ENCODE results near the gene TOLLIP. TPM values are rescaled to one million over a fixed set of nuclear protein-coding genes. Genes with fewer than 3 reads are reported as not detected.

TOLLIP gene
- total and polyA plus RNA-seq, 9 of the 15 experiments (the other 6 are each of a cell fraction or from before 2014, with no cell fraction given): 0.23 to 22.8 (median 7.1) TPM

- TF ChIP-seq YY1 (IDR thresholded peaks at IDR 0.05; ENCODE audit: borderline replicate concordance in 1 of 3, control insufficient read depth in 1 of 3, extremely low read depth in 1 of 3, insufficient read depth in 3 of 3, insufficient read length in 1 of 3, insufficient replicate concordance in 2 of 3, low read depth in 1 of 3, low read length in 2 of 3) (peak in 2 of 3 experiments; percentile 17 to 25), MEF2D (tag; conservative IDR thresholded peaks at IDR 0.05; ENCODE audit: low read depth) (peak; percentile 73), NR1H2 (CRISPR knock-in tag; IDR thresholded peaks at IDR 0.05) (no peak), C11orf30 (IDR thresholded peaks at IDR 0.05; ENCODE audit: low read depth) (peak; percentile 80), E2F6 (IDR thresholded peaks at IDR 0.05; ENCODE audit: borderline replicate concordance in 1 of 2, extremely low read depth in 1 of 2, insufficient read depth in 1 of 2, insufficient read length in 1 of 2, low read depth in 1 of 2, low read length in 1 of 2, poor library complexity in 1 of 2, severe bottlenecking in 1 of 2) (peak; percentile 81 to 96), HDGF (IDR thresholded peaks at IDR 0.05) (no peak), SREBF2 (CRISPR knock-in tag; IDR thresholded peaks at IDR 0.05) (no peak), GABPB1 (CRISPR knock-in tag; IDR thresholded peaks at IDR 0.05) (peak; percentile 28; the same call in 1 of the 2 replicates), PHF8 (IDR thresholded peaks at IDR 0.05; ENCODE audit: borderline replicate concordance, low read length) (peak; percentile 56; the same call in 1 of the 2 replicates), ZNF778 (CRISPR knock-in tag; IDR thresholded peaks at IDR 0.05) (no peak), PTRF (tag; IDR thresholded peaks at IDR 0.05) (no peak), RBFOX2 (IDR thresholded peaks at IDR 0.05; ENCODE audit: low read depth, low read length) (peak; percentile 72), MEF2A (IDR thresholded peaks at IDR 0.05; ENCODE audit: control insufficient read depth, low read depth, low read length) (peak; percentile 81; the same call in 1 of the 2 replicates), CEBPB (tag; IDR thresholded peaks at IDR 0.05) (peak; percentile 66; the same call in 1 of the 2 replicates), ZNF592 (IDR thresholded peaks at IDR 0.05) (no peak), PTBP1 (IDR thresholded peaks at IDR 0.05; ENCODE audit: low read depth, low read length) (no peak), ZNF583 (CRISPR knock-in tag; IDR thresholded peaks at IDR 0.05) (no peak), CEBPG (CRISPR knock-in tag; IDR thresholded peaks at IDR 0.05) (0 out of 2 replicates have a peak, but pooled peaks have one; percentile 9), CEBPG (tag; conservative IDR thresholded peaks at IDR 0.05 in 1 of 2, IDR thresholded peaks at IDR 0.05 in 1 of 2) (peak in 1 of 2 experiments; percentile 74; a peak in 3 of 4 replicates), NFIC (IDR thresholded peaks at IDR 0.05) (no peak), TBP (optimal IDR thresholded peaks at IDR 0.05; ENCODE audit: low read depth, low read length) (peak; percentile 18)
Observed at GRCh38 chr11:1335811-1336761, 26.7 kb upstream of the TOLLIP start (continued).

Data from K562 (cell line).